Measurements from ENCODE around the gene HSPBP1. TPM values are rescaled to one million over a fixed set of nuclear protein-coding genes. Genes with fewer than 3 reads are reported as not detected.

HSPBP1 gene
- total RNA-seq, 4 donors from 2014 or later: 28.5 to 44.0 (median 32.2) TPM

DNA sequence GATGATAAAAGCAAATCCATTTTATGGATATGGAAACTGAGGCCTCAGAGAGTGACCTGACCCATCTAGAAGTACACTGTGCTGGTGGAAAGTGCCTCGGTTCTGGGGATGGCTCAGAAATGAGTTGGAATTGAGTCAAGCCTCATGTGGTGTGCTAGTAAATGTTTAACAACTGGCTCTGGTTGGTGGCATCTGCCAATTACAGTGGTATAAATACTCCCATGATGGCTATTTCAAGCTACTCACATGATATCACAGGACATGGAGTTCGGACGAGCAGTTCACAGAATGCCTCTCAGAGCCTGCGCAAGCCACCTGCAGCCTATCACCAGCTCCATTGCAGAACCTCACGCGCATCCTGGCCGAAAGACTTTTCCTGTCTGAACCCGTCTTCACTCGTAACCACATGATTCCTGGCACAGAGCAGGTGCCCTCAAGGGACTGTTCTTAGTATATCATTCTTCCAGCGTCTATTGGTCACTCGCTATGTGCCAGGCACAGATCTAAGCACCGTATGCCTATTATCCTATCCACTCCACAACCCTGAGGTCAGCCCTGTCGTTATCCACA lies 36.1 kb upstream of the HSPBP1 start:
- no peak for DNase-seq (ENCODE audit: extremely low spot score)
- intact Hi-C loops (cut with DNase I): no loop called here
- Histone ChIP-seq H3K4me1 (peaks cover 0 to 5% (median 0%) of the 10 kb centered on the region in 4 donors), H3K27me3 (peaks cover 0 to 28% (median 2%) of the 10 kb centered on the region in 4 donors), H3K9me3 (no peaks in the 10 kb centered on the region), H3K4me3 (no peak overlapping the region), H3K36me3 (no peaks in the 10 kb centered on the region), H3K27ac (replicated peaks in 1 of 4) (no peak overlapping the region)
- TF ChIP-seq POLR2A (IDR thresholded peaks at IDR 0.05; ENCODE audit: low read depth) (no peak), POLR2AphosphoS5 (IDR thresholded peaks at IDR 0.05) (no peak), EP300 (IDR thresholded peaks at IDR 0.05) (no peak)
- TF ChIP-seq, protein P1, sequence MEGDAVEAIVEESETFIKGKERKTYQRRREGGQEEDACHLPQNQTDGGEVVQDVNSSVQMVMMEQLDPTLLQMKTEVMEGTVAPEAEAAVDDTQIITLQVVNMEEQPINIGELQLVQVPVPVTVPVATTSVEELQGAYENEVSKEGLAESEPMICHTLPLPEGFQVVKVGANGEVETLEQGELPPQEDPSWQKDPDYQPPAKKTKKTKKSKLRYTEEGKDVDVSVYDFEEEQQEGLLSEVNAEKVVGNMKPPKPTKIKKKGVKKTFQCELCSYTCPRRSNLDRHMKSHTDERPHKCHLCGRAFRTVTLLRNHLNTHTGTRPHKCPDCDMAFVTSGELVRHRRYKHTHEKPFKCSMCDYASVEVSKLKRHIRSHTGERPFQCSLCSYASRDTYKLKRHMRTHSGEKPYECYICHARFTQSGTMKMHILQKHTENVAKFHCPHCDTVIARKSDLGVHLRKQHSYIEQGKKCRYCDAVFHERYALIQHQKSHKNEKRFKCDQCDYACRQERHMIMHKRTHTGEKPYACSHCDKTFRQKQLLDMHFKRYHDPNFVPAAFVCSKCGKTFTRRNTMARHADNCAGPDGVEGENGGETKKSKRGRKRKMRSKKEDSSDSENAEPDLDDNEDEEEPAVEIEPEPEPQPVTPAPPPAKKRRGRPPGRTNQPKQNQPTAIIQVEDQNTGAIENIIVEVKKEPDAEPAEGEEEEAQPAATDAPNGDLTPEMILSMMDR (IDR thresholded peaks at IDR 0.05): no peak
- WGBS: 86% methylated on average over 13 of the region's 13 CpGs

DNA sequence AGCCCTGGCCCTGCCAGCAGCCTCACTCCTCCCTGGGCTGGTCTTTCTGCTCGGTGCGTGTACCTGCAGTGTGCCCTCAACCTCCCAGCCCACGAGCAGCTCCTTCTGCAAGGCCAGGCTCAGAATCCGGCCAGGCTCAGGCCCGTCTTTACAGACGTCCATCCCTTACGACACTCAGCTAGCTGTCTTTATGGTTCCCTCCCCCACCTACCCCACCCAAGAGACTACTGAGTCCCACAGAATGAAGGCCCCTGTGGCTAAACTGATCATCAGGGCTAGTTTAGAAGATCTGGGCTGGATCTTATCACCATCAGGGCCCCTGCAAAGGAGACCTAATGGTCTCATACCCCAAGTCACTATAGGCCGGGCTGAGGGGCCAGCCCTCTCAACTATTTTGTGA lies 34.5 kb upstream of the HSPBP1 start:
- peaks cover 0 to 8% (median 6%) of the 10 kb centered on the region in 4 donors for H3K36me3 ChIP-seq
- intact Hi-C loops (cut with DNase I): no loop called here
- 87% methylated on average over 8 of the region's 8 CpGs for WGBS
- peaks cover 0 to 12% (median 0%) of the 10 kb centered on the region in 4 donors for H3K27me3 ChIP-seq
- DNase-seq (ENCODE audit: extremely low spot score): no peak
- H3K4me1 ChIP-seq: no peaks in the 10 kb centered on the region
- no peak overlapping the region for H3K4me3 ChIP-seq
- TF ChIP-seq POLR2A (IDR thresholded peaks at IDR 0.05; ENCODE audit: low read depth) (no peak), EP300 (IDR thresholded peaks at IDR 0.05) (no peak)
- TF ChIP-seq, protein P1 (IDR thresholded peaks at IDR 0.05): no peak
- H3K27ac ChIP-seq (replicated peaks in 1 of 4): no peak overlapping the region
- H3K9me3 ChIP-seq: no peaks in the 10 kb centered on the region

DNA sequence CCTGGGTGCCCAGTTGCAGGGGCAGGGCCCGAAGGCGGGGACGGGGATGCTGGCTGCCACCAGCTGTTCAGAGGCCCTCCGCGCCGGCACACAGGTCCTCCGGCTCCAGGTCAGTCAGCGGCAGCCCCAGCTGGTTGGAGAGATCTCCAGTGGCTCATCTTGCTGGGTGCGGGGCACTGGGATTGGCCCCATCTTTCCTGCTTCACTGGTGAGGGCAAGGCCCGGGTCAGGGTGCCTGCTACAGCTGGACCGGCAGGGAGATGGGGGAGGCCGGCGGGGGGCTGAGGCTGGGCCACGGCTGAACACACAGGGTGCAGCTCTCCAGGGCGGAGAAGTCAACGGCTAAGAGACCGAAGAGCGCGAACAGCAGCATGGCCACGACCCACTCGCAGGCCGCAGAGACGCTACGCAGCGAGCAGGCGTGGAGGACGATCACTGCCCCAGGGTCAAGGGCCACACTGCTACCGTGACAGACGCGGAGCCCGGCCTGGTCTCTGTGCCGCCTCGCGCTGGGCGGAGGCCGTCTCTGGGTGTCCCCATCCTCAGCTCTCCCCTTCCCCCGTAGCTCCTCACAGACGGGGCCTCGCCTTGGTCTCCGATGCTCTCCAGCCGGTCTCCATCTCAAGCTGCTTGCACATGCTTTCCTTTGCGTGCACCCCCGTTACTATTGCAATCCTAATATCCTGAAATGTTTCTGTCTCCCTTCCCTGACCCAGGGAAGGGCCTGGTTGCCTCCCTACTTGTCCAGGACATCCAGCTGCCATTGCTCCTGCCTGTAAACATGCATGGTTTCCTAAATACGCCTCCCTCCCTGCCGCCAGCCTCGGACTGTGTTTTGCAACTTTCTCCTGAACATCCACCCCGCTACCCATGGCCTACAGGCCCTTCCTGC lies 33.0 kb upstream of the HSPBP1 start:
- intact Hi-C loops (cut with DNase I): no loop called here
- no peaks in the 10 kb centered on the region for H3K9me3 ChIP-seq
- 74% methylated on average over 41 of the region's 47 CpGs for WGBS
- H3K36me3 ChIP-seq: peaks cover 0 to 20% (median 13%) of the 10 kb centered on the region in 4 donors
- no peak overlapping the region for H3K27ac ChIP-seq (replicated peaks in 1 of 4)
- H3K4me3 ChIP-seq: no peak overlapping the region
- peaks cover 0 to 12% (median 0%) of the 10 kb centered on the region in 4 donors for H3K27me3 ChIP-seq
- H3K4me1 ChIP-seq: no peaks in the 10 kb centered on the region
- TF ChIP-seq, protein P1 (IDR thresholded peaks at IDR 0.05): no peak
- TF ChIP-seq POLR2A (IDR thresholded peaks at IDR 0.05; ENCODE audit: low read depth): no peak
- TF ChIP-seq POLR2AphosphoS5 (IDR thresholded peaks at IDR 0.05): no peak
- no peak for TF ChIP-seq EP300 (IDR thresholded peaks at IDR 0.05)
- DNase-seq (ENCODE audit: extremely low spot score): no peak

DNA sequence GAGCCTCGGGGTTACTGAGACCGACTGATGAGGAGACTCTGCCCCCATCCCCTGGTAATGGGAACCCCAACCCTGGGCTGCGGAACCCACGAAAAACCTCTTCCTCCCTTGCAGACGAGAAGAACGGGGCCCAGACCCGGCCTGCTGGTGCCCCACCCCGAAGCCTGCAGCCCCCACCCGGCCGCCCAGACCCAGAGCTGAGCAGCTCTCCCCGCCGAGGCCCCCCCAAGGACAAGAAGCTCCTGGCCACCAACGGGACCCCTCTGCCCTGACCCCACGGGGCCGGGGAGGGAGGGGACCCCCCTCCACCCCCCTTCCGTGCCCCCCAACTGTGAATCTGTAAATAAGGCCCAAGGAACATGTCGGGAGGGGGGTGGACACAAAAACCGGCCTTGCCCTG lies 31.9 kb upstream of the HSPBP1 start:
- 90% methylated on average over 4 of the region's 18 CpGs for WGBS

More for the DNA sequence above, 31.9 kb upstream of the HSPBP1 start:
- intact Hi-C loops (cut with DNase I): no loop called here
- H3K9me3 ChIP-seq: no peaks in the 10 kb centered on the region
- no peak for DNase-seq (ENCODE audit: extremely low spot score)
- no peak overlapping the region for H3K4me3 ChIP-seq
- H3K27me3 ChIP-seq: peaks cover 0 to 12% (median 0%) of the 10 kb centered on the region in 4 donors
- H3K4me1 ChIP-seq: no peaks in the 10 kb centered on the region
- TF ChIP-seq, protein P1 (IDR thresholded peaks at IDR 0.05): no peak
- no peak for TF ChIP-seq POLR2A (IDR thresholded peaks at IDR 0.05; ENCODE audit: low read depth)
- TF ChIP-seq EP300 (IDR thresholded peaks at IDR 0.05): no peak
- TF ChIP-seq POLR2AphosphoS5 (IDR thresholded peaks at IDR 0.05): no peak
- peaks cover under 1 to 25% (median 19%) of the 10 kb centered on the region in 4 donors for H3K36me3 ChIP-seq
- H3K27ac ChIP-seq (replicated peaks in 1 of 4): no peak overlapping the region
